ENCODE data around the gene TMIE.
"Not testable (repeated sequence)": the region's sequence is repeated elsewhere in the genome, so short reads cannot be mapped to it uniquely, and the experiment has no call there.

TMIE gene

GRCh38 chr3:46729038-46729437 lies 27.8 kb downstream of the TMIE start:
- no peak for DNase-seq

- DNase-seq: no peak
These were observed 29.6 kb downstream of the TMIE start for GRCh38 chr3:46730819-46731218.

- no peak for DNase-seq
These were observed 30.6 kb downstream of the TMIE start for GRCh38 chr3:46731795-46732194.

- DNase-seq: no peak
These were observed 32.0 kb downstream of the TMIE start for GRCh38 chr3:46733026-46733800.

GRCh38 chr3:46734773-46735172 lies 33.6 kb downstream of the TMIE start:
- DNase-seq: no peak

GRCh38 chr3:46736006-46736872 lies 35.0 kb downstream of the TMIE start:
- no peak for DNase-seq

GRCh38 chr3:46737329-46737731 lies 36.1 kb downstream of the TMIE start:
- no peak for DNase-seq

GRCh38 chr3:46739565-46739964 lies 38.4 kb downstream of the TMIE start:
- not testable (repeated sequence) for DNase-seq

GRCh38 chr3:46742992-46743585 lies 41.9 kb downstream of the TMIE start:
- DNase-seq: no peak

- no peak for DNase-seq
These were observed 45.5 kb downstream of the TMIE start for GRCh38 chr3:46746711-46747110.

- DNase-seq: no peak
These were observed 47.0 kb downstream of the TMIE start for GRCh38 chr3:46748170-46748569.

- no peak for DNase-seq
These were observed 47.9 kb downstream of the TMIE start for GRCh38 chr3:46749129-46749528.

GRCh38 chr3:46750555-46751038 lies 49.4 kb downstream of the TMIE start:
- no peak for DNase-seq

- DNase-seq: not testable (repeated sequence)
These were observed 51.9 kb downstream of the TMIE start for GRCh38 chr3:46753127-46753526.

GRCh38 chr3:46755646-46756045 lies 54.5 kb downstream of the TMIE start:
- DNase-seq: no peak

- DNase-seq: no peak
These were observed 55.5 kb downstream of the TMIE start for GRCh38 chr3:46756642-46757041.

- DNase-seq: no peak
These were observed 58.3 kb downstream of the TMIE start for GRCh38 chr3:46759239-46760167.

Measured in SIG-M5 (cell line).